Measurements from ENCODE around the gene NEO1.

NEO1 gene

GRCh38 chr15:73031648-73032047 is 20.6 kb upstream of the NEO1 start:
- Histone ChIP-seq H3K36me3 (ENCODE audit: control insufficient read depth, insufficient read depth, low read length, severe bottlenecking) (no peaks in the 10 kb centered on the region), H3K4me3 (ENCODE audit: low read length) (no peak overlapping the region), H3K27me3 (replicated peaks; ENCODE audit: control insufficient read depth, insufficient read depth, low read length) (peaks cover 10% of the 10 kb centered on the region), H3K4me1 (ENCODE audit: control insufficient read depth, insufficient read depth, low read length) (peaks cover 9% of the 10 kb centered on the region), H3K9me3 (ENCODE audit: control insufficient read depth, low read length) (no peaks in the 10 kb centered on the region), H3K9ac (ENCODE audit: low read length) (no peak overlapping the region)
- no peak for DNase-seq (ENCODE audit: low read depth)

DNA sequence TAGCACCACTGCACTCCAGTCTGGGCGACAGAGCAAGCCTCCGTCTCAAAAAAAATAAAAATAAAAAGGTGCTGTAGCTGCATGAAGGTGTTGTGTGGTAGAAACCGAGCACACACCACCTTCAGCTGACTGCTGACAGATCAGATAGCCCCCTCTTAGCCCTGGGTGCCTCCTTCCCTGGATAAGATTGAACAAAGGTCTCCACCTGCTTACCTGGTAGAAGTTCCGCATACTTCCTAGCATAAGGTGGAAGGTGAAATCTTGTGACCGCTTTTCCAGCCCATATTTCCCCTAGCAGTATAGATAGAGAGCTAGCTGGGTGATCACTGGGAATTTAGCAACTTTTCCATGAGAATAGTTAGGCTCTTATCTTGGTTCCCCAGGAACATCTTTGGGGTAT is 18.7 kb upstream of the NEO1 start:
- H3K4me3 ChIP-seq (ENCODE audit: low read length) = no peak overlapping the region
- no peak for DNase-seq (ENCODE audit: low read depth)
- H3K4me1 ChIP-seq (ENCODE audit: control insufficient read depth, insufficient read depth, low read length) = peaks cover 8% of the 10 kb centered on the region
- H3K36me3 ChIP-seq (ENCODE audit: control insufficient read depth, insufficient read depth, low read length, severe bottlenecking) = no peaks in the 10 kb centered on the region
- H3K27me3 ChIP-seq (replicated peaks; ENCODE audit: control insufficient read depth, insufficient read depth, low read length) = peaks cover 21% of the 10 kb centered on the region
- no peak overlapping the region for H3K9ac ChIP-seq (ENCODE audit: low read length)
- no peaks in the 10 kb centered on the region for H3K9me3 ChIP-seq (ENCODE audit: control insufficient read depth, low read length)

DNA sequence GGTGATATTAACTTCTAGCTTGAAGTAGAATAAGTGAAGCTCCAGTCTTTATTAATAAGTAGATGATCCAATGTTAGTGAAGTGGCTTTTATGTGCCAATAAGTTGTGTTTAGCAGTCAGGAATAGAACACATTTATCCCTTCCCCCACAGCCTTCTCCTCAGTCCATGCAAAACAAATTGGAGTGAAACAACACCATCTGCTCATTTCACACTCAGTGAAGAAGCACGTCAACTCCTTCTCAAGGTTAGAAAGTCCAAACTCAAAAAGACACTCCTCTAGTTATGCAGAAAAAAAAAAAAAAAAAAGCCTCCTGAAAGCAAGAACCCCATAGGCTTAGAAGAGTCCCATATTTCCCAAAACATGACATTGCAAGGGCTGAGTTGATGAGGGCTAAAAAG is 18.0 kb upstream of the NEO1 start:
- Histone ChIP-seq H3K27me3 (replicated peaks; ENCODE audit: control insufficient read depth, insufficient read depth, low read length) (peaks cover 21% of the 10 kb centered on the region), H3K36me3 (ENCODE audit: control insufficient read depth, insufficient read depth, low read length, severe bottlenecking) (no peaks in the 10 kb centered on the region), H3K4me1 (ENCODE audit: control insufficient read depth, insufficient read depth, low read length) (peaks cover 2% of the 10 kb centered on the region), H3K9ac (ENCODE audit: low read length) (no peak overlapping the region), H3K4me3 (ENCODE audit: low read length) (no peak overlapping the region), H3K9me3 (ENCODE audit: control insufficient read depth, low read length) (no peaks in the 10 kb centered on the region)
- no peak for DNase-seq (ENCODE audit: low read depth)

DNA sequence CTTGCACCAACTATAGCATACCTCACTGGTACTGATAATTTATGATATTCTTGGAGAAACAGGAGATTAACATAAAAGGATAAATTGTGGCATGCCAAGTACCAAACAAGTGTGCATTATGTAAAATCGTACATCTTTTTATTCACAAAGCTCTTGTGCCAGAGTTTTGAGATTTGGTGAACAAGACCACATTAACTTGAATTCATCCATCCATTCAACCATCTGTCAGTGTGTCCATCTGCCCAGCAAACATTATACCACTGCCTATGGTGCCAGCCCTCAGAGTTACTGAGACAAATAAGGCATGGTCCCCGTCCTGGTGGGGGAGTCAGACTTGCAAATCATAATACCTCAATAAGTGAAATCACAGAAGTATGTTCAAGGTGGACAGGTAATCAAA is 17.0 kb upstream of the NEO1 start:
- no peak for DNase-seq (ENCODE audit: low read depth)
- Histone ChIP-seq H3K4me3 (ENCODE audit: low read length) (no peak overlapping the region), H3K9ac (ENCODE audit: low read length) (no peak overlapping the region), H3K9me3 (ENCODE audit: control insufficient read depth, low read length) (no peaks in the 10 kb centered on the region), H3K4me1 (ENCODE audit: control insufficient read depth, insufficient read depth, low read length) (no peaks in the 10 kb centered on the region), H3K36me3 (ENCODE audit: control insufficient read depth, insufficient read depth, low read length, severe bottlenecking) (no peaks in the 10 kb centered on the region), H3K27me3 (replicated peaks; ENCODE audit: control insufficient read depth, insufficient read depth, low read length) (peaks cover 21% of the 10 kb centered on the region)

DNA sequence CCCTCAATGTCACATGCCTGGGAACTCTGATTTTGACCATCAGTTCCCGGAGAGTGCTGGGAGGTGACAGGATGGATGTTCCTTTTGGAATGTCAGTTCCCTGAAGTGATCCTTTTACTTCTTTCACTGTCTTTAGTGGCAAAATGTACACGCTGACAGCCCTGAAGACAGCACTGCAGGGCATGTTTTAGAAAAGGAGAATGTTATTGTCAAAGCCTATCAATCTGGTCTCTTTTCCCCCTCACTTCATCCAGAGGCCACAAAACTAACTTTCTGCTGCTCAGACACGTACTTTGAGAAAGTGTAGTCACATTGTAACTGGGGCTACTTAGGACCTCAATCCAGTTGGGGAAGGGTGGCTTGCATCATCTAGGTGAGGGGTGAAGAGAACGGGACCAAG is 14.0 kb upstream of the NEO1 start:
- Histone ChIP-seq H3K36me3 (ENCODE audit: control insufficient read depth, insufficient read depth, low read length, severe bottlenecking) (no peaks in the 10 kb centered on the region), H3K4me3 (ENCODE audit: low read length) (no peak overlapping the region), H3K9me3 (ENCODE audit: control insufficient read depth, low read length) (no peaks in the 10 kb centered on the region), H3K4me1 (ENCODE audit: control insufficient read depth, insufficient read depth, low read length) (no peaks in the 10 kb centered on the region), H3K27me3 (replicated peaks; ENCODE audit: control insufficient read depth, insufficient read depth, low read length) (peaks cover 25% of the 10 kb centered on the region), H3K9ac (ENCODE audit: low read length) (no peak overlapping the region)
- no peak for DNase-seq (ENCODE audit: low read depth)

- H3K9me3 ChIP-seq (ENCODE audit: control insufficient read depth, low read length) = no peaks in the 10 kb centered on the region
- peaks cover 2% of the 10 kb centered on the region for H3K4me1 ChIP-seq (ENCODE audit: control insufficient read depth, insufficient read depth, low read length)
- H3K9ac ChIP-seq (ENCODE audit: low read length) = no peak overlapping the region
- peaks cover 17% of the 10 kb centered on the region for H3K27me3 ChIP-seq (replicated peaks; ENCODE audit: control insufficient read depth, insufficient read depth, low read length)
- no peaks in the 10 kb centered on the region for H3K36me3 ChIP-seq (ENCODE audit: control insufficient read depth, insufficient read depth, low read length, severe bottlenecking)
- DNase-seq (ENCODE audit: low read depth) = no peak
- no peak overlapping the region for H3K4me3 ChIP-seq (ENCODE audit: low read length)
Observed at GRCh38 chr15:73046073-73046472, 6.2 kb upstream of the NEO1 start.

DNA sequence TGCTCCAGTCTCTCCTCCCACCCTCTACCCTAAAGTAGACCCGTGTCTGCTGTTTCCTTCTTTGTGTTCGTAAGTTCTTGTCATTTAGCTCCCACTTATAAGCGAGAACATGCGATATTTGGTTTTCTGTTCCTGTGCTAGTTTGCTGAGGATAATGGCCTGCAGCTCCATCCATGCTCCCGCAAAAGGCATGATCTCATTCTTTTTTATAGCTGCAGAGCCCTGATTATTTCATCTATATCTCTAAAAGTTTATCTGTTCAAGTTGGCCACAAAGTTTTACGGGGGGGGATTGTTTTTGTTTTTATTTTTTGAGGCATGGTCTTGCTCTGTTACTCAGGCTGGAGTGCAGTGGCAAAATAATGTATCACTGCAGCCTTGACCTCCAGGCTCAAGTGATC is 4.4 kb upstream of the NEO1 start:
- H3K4me3 ChIP-seq (ENCODE audit: low read length) = no peak overlapping the region
- no peaks in the 10 kb centered on the region for H3K36me3 ChIP-seq (ENCODE audit: control insufficient read depth, insufficient read depth, low read length, severe bottlenecking)
- H3K4me1 ChIP-seq (ENCODE audit: control insufficient read depth, insufficient read depth, low read length) = peaks cover 5% of the 10 kb centered on the region
- no peaks in the 10 kb centered on the region for H3K9me3 ChIP-seq (ENCODE audit: control insufficient read depth, low read length)
- no peak overlapping the region for H3K9ac ChIP-seq (ENCODE audit: low read length)
- H3K27me3 ChIP-seq (replicated peaks; ENCODE audit: control insufficient read depth, insufficient read depth, low read length) = peaks cover 17% of the 10 kb centered on the region
- DNase-seq (ENCODE audit: low read depth) = no peak

DNA sequence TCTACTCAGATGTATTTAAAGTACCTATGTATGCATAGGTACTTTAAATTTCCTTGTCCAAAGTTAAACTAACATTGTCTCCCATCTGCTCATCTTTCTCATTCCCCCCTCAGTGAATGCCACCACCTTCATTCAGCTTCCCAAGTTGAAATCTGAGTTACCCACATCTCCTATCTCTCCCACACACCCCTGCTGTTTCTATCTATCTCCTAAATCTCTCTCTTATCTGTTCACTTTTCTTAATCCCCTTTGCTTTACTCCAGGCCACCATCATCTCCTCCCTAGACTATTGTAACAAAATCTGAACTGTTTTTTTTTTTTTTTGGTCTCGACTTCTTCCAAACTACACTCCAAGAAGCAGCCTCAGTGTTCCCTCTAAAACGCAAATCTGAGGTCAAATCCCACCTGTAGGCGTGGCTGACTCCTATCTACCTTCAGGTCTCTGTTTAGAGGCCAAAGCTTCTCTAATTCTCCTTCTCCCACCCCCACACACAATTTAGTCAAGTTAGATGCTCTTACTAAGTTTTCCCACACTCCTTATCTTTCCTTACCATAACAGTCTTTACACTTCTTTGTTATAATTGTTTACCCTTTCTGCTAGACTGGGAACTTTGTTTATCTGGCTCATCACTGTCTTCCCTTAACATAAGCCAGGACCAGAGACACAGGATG is 3.5 kb upstream of the NEO1 start:
- H3K4me1 ChIP-seq (ENCODE audit: control insufficient read depth, insufficient read depth, low read length) = peaks cover 9% of the 10 kb centered on the region
- peaks cover 11% of the 10 kb centered on the region for H3K27me3 ChIP-seq (replicated peaks; ENCODE audit: control insufficient read depth, insufficient read depth, low read length)
- no peak for DNase-seq (ENCODE audit: low read depth)

GRCh38 chr15:73049564-73050215 is 2.6 kb upstream of the NEO1 start:
- H3K9ac ChIP-seq (ENCODE audit: low read length) = no peak overlapping the region
- no peak for DNase-seq (ENCODE audit: low read depth)
- no peaks in the 10 kb centered on the region for H3K9me3 ChIP-seq (ENCODE audit: control insufficient read depth, low read length)
- H3K4me3 ChIP-seq (ENCODE audit: low read length) = no peak overlapping the region
- no peaks in the 10 kb centered on the region for H3K36me3 ChIP-seq (ENCODE audit: control insufficient read depth, insufficient read depth, low read length, severe bottlenecking)
- H3K27me3 ChIP-seq (replicated peaks; ENCODE audit: control insufficient read depth, insufficient read depth, low read length) = peaks cover 11% of the 10 kb centered on the region
- peaks cover 11% of the 10 kb centered on the region for H3K4me1 ChIP-seq (ENCODE audit: control insufficient read depth, insufficient read depth, low read length)

More for the DNA sequence above, 3.5 kb upstream of the NEO1 start:
- Histone ChIP-seq H3K36me3 (ENCODE audit: control insufficient read depth, insufficient read depth, low read length, severe bottlenecking) (no peaks in the 10 kb centered on the region), H3K9ac (ENCODE audit: low read length) (no peak overlapping the region), H3K9me3 (ENCODE audit: control insufficient read depth, low read length) (no peaks in the 10 kb centered on the region), H3K4me3 (ENCODE audit: low read length) (no peak overlapping the region)

GRCh38 chr15:73050561-73051295 is 1.5 kb upstream of the NEO1 start:
- H3K4me1 ChIP-seq (ENCODE audit: control insufficient read depth, insufficient read depth, low read length) = peaks cover 11% of the 10 kb centered on the region
- peak overlapping the region; percentile 85 for H3K4me3 ChIP-seq (ENCODE audit: low read length)
- peak; percentile 7 for DNase-seq (ENCODE audit: low read depth)
- peaks cover 11% of the 10 kb centered on the region for H3K27me3 ChIP-seq (replicated peaks; ENCODE audit: control insufficient read depth, insufficient read depth, low read length)
- H3K9me3 ChIP-seq (ENCODE audit: control insufficient read depth, low read length) = no peaks in the 10 kb centered on the region
- no peaks in the 10 kb centered on the region for H3K36me3 ChIP-seq (ENCODE audit: control insufficient read depth, insufficient read depth, low read length, severe bottlenecking)
- H3K9ac ChIP-seq (ENCODE audit: low read length) = peak overlapping the region; percentile 87

GRCh38 chr15:73051391-73051806 is 864 bp upstream of the NEO1 start:
- no peaks in the 10 kb centered on the region for H3K9me3 ChIP-seq (ENCODE audit: control insufficient read depth, low read length)
- H3K4me1 ChIP-seq (ENCODE audit: control insufficient read depth, insufficient read depth, low read length) = peaks cover 11% of the 10 kb centered on the region
- peak overlapping the region; percentile 85 for H3K4me3 ChIP-seq (ENCODE audit: low read length)
- no peak for DNase-seq (ENCODE audit: low read depth)
- H3K27me3 ChIP-seq (replicated peaks; ENCODE audit: control insufficient read depth, insufficient read depth, low read length) = peaks cover 6% of the 10 kb centered on the region
- no peaks in the 10 kb centered on the region for H3K36me3 ChIP-seq (ENCODE audit: control insufficient read depth, insufficient read depth, low read length, severe bottlenecking)
- H3K9ac ChIP-seq (ENCODE audit: low read length) = peak overlapping the region; percentile 87
